Dedifferentiated amniotic fluid mesenchymal stem cell (primary cell): Measurements from ENCODE around the gene UGT1A3.

ENCODE experiments used
- DNase-seq: peaks from one replicate; pipeline ENCODE4 v3.0.0-alpha.2; 2016; ENCODE audit errors: extremely low spot score

Gene UGT1A3

GRCh38 chr2:233795735-233796171 lies 66.9 kb downstream of the UGT1A3 start:
- no peak for DNase-seq

DNA sequence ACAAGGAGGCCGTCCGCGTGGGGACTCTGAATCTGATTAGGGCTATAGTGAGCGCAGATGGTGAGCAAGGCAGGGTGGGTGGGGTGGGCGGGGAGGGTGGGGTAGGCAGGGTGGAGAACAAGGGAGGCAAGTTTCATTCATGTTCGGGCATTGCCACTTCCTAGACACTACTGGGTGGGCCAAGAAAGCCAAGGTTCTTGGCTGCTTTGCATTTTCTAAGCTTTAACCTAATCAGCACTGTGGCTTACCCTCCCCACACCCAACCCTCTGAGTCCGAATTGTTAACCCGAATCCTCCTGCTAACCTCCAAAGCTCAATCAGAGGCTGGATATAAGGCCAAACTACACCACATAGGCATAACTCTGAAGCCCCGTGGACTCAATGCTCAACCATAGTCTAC lies 67.4 kb downstream of the UGT1A3 start:
- no peak for DNase-seq

DNA sequence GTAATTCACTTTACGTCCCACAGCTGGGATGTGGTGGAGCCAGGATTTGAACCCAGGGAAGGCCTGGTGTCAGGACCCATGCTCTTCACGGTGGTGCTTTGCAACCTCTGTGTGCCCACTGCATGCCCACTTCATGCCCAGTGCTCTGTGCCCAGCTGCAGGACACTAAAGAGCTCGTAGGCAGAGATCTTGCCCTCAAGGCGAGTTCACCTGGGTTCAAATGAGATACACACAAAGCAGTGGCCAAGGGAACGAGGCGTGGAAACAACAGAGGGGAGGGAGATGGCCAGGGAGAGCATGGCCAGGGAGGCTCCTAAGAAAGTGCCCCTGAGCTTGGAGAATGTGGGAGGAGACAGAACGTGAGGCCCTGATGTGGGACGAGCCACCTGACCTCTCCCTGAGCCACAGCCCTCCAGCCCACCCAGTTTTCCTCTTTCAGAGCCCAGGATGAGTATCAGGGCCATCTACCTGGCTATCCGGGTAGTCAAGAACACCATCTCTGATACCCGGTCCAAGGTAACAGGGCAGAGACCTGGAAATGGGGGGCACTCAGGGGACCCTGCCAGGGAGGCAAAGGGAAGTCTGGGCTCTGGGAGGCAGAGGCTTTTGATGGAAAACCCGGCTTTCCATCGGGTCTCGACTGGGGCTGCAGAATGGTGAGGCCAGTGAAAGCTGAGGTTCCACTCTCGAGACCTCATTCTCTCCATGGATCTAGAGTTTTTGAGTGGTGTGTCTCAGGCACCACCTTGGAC lies 69.7 kb downstream of the UGT1A3 start:
- DNase-seq = no peak

DNA sequence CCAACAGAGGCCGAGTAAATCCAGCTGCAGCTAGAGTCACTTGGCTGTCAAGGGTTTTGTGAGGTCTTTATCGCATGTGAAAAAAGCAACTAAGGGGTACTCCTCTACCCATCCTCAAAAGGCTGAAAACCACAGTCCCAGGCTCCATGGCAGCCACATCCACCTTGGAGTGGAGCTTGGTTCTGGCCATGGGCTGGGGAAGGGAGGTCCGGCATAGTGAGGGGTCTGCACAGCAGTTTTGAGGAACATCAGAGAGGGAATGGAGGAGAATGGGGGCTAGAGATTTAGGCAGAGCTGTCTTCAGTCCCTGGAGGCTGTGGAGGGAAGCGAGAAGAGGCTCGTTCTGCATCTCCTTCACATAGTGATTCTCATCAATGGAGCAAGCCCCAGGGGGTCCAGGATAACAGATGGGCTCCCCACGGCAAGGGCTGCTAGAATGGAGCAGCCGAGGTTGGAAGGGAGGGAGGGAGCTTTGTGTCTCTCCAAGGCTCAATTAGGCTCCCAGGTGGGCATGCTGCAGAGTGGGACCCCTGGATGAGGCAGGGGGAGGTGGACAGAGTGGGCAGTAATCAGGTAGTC lies 70.3 kb downstream of the UGT1A3 start:
- DNase-seq = no peak

DNA sequence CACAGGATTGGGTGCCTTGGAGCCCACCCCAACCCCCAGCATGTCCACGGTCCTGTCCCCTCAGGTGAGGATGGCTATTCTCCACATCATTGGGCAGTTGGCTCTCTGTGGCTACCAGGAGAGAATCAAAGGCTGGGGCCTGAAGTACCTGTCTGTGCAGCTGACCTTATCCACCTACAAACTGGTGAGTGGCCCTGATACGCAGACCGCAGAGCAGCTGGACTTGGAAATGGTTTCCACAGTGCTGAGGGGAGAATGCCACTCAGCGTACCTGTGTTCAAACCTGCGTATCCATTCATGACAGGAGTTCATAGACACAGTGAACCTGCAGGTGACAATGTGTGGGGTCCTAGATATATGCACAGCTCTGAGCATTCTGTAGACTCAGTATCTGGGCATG lies 70.9 kb downstream of the UGT1A3 start:
- no peak for DNase-seq

GRCh38 chr2:233800208-233800607 lies 71.4 kb downstream of the UGT1A3 start:
- no peak for DNase-seq

GRCh38 chr2:233801357-233802131 lies 72.7 kb downstream of the UGT1A3 start:
- DNase-seq = no peak

DNA sequence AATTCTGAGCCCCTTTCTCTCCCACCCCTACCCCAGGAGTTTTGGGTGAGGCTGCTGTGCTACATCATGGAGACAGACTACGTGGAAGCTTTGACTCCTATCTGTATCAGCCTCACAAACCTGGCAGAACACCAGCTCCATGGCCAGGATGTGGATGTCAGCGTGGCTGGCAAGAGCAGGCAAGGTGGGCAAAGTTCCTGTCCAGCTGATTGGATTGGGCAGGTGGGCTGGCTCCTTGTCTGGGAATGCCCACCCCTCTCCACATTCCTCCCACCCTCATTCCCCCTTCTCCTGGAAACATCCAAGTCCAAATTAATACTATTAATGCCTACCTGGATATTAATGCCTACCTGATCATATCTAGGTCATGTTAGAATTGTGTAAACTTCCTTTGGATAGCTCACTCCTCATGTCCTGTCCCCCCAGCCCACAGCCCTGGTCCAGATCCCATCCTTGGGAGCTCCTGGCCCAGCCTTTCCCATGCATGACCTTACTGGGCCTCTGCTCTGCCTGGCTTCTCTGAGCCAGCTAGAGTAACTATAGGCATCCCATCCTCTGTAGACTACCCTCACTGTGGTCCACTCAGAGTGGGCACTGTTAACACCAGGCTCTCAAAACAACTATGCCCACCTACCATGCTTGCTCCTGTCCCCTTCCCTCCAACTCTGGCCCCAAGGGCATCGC lies 73.4 kb downstream of the UGT1A3 start:
- no peak for DNase-seq

DNA sequence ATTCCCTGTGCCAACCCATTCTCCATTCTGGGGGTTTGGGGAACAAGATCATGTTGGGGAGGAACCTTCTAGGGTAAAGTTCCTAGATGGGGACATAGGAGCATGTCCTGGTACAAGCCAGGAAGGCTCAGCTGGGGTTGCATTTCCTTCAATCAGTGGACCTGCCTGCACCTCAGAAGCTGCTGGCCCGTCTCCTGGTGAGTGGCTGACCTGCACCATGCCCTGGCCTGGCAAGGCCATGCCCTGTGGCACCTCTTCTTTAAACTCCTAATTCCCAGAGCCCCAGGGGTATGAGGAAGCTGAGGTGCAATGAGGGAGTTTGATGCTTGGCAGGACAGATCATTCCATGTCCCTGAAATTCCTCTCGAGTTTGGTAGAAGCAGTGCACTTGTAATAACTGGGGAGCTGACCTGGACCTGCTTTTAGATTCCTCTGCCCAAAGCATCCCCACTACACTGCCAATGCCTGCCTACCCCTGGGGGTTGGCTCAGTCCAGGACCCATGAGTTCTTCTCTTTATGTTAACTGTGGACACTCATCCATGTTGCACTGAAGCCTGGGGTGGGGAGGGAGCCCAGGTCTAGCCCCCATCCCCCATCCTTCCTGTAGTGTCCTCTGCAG lies 74.6 kb downstream of the UGT1A3 start:
- DNase-seq = no peak

DNA sequence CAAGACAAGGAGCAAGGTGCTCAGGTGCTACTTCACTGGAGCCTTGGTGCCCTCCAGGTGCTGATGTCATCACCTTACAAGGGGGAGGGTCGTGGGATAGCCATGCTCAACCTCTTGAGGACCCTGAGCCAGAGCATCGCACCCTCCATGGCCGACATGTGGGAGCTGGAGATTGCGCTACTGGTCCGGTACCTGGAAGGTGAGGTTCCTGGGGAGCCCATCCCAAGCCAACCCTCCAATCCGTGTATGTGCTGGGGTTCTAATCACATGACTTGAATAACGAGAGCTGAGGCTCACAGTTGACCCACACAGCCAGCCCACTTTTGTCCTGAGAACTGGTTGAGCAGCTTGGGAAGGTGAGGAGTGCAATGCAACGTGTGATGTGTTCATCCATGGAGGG lies 75.2 kb downstream of the UGT1A3 start:
- no peak for DNase-seq

DNA sequence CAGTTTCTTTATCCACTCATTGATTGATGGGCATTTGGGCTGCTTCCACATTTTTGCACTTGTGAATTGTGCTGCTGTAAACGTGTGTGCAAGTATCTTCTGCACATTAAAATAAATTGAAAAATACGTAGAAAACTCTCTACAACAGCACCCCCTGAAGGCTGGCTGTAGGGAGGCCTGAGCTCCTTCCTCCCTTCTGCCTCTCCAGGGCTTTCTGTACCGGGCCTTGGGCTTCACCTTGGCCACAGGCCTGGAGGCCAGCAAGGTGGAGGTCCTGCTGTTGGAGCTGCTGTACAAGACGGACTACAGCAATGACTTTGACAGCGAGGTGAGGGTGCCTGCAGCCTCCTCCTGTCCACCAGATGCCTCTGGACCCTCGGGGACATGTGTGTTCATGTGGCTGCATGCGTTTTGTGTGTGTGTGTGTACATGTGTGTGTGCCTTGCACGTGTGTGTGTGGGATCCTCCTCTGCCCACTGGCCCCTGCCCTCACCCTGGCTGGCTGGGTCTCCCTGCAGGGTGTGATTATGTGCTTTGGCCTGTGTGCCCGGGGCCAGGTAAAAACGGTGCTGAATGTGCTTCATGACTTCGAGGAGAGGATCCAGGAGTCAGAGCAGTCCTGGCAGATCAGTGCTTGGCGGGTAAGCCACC lies 78.5 kb downstream of the UGT1A3 start:
- no peak for DNase-seq

- DNase-seq = no peak
Observed at GRCh38 chr2:233807966-233808935, 79.4 kb downstream of the UGT1A3 start.

DNA sequence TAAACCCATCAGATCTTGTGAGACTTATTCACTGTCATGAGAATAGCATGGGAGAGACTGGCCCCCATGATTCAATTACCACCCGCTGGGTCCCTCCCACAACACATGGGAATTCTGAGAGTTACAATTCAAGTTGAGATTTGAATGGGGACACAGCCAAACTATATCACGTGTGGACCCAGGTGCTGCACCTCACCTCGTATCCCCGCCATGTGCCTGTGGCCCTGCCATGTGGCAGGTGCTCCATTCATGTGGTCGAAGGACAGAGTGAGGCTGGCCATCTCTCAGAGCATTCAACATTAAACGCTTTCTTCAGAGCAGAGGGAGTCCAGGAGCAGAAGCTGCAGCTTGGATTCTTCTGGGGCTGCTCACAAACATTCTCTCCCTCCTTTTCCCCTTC lies 81.5 kb downstream of the UGT1A3 start:
- no peak for DNase-seq

DNA sequence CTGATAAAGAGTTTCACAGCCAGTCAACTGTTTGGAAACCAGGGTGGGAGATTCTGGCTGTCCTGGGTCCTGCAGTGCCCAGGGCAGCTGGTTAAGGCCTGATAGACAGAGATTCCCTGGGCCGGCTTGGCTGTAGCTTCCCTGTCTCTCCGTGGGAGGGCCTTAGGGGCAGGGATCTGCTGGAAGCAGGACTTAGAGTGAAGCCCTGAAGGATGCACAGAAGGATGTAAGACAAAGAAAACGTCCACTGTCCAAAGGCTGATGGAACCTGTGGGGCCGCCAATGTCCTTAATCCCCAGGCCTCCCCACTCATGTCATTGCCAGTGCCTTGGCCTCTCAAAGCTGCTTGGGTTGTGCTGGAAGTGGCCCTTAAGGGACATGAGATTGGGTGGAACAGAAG lies 82.2 kb downstream of the UGT1A3 start:
- no peak for DNase-seq

DNA sequence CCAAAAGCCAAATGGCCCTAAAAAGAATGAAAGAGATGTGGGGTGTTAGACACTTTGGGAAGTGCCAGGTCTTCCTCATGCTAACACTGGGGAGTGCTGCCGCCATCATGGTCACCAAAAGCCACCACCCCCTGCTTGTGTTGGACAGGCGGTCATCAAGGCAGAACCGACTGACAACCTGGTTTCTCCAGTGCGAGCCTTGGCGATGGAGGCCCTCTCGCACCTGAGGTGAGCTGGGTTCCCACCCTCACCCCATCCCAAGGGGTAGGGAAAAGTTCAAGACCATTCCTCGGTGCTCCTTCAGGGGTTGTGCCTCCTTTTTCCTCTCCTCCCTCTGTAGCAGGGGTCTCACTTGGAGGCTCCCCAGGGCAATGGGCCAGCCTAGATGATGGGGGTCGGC lies 82.9 kb downstream of the UGT1A3 start:
- no peak for DNase-seq

DNA sequence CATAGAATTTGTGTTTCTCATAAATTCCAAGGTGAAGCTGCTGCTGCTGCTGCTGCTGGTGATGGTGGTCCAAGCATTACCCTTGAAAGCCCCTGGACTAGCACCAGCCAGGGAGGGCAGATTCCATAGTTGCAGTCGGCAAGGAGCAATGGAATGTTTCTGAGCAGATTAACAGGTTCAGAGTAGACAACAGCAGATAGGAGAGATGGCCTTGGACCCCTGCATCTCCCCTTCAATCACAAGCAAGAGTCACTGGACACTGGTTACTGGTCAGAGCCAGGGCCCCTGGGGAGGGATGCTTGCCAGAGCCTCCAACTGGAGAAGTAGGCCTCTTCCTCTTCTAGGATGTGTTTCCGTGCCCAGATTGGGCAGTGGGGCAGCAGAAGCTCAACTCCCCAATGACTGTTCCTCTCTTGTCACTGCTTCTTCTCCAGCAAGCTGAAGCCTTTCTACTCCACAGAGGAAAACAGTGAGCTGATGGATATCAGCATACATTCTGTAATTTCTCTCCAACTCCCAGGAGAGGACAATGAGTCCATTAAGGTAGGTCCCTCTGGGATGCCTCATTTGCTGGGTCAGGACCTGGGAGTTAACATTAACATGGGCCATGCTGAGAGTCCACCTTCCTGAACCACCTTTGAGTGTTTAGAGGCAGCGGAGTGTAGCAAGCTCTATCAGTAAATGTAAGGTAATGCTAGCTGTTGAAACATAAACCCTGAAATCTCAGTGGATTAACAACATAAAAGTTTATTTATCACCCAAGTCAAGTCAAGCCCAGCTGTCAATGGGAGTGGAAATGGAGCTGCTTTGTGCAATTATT lies 84.6 kb downstream of the UGT1A3 start:
- no peak for DNase-seq

- no peak for DNase-seq
Observed at GRCh38 chr2:233814056-233814835, 85.4 kb downstream of the UGT1A3 start.

DNA sequence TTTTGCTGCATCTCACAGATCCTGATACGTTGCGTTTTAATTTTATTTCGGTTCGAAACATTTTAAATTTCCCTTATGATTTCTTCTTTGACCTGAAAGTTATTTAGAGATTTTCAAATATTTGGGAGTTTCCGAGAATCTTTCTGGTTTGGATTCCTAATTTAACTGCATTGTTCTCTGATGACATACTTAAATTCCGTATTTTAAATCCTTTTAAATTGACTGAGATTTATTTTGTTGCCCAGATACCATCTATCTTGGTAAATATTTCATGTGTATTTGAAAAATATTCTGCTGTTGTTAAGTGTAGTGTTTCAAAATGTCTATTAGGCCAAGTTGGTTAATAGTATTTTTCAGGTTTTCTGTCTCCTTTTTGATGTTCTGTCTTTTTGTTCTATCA lies 87.0 kb downstream of the UGT1A3 start:
- DNase-seq = peak; percentile 88

DNA sequence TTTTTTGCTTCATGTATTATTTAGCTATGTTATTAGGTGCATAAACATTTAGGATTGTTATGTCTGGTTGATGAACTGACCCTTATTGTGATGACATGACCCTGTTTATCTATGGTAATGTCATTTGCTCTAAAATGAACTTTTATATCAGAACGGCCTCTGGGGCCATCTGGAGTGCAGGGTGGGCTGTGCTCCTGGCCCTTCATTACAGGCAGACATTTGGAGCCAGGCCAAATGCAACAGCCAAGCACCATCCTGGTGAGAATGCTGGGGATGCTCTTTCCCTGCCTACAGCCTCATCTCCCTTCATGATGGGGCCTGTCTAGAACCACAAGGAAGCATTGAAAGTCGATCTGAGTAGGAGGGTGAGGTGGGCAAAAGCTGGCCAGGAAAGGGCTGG lies 87.5 kb downstream of the UGT1A3 start:
- DNase-seq = no peak
